Osteocyte (in vitro differentiated cells): Measurements from ENCODE around the gene MYBPC3. TPM values are rescaled to one million over a fixed set of nuclear protein-coding genes. Genes with fewer than 3 reads are reported as not detected.
"Not testable (repeated sequence)": the region's sequence is repeated elsewhere in the genome, so short reads cannot be mapped to it uniquely, and the experiment has no call there.

Experiments
- DNase-seq: peaks from one replicate; pipeline ENCODE4 v3.0.0; 2021; ENCODE audit warnings: mixed read lengths; ENCODE audit not compliant: unreplicated experiment; ENCODE audit errors: extremely low spot score
- H3K27ac Mint-ChIP-seq: one replicate; pipeline ENCODE4 v1.8.0; 2021; ENCODE audit warnings: mild to moderate bottlenecking, mixed read lengths; ENCODE audit not compliant: unreplicated experiment
- H3K27me3 Mint-ChIP-seq: one replicate; pipeline ENCODE4 v1.8.0; 2021; ENCODE audit warnings: mixed read lengths; ENCODE audit not compliant: unreplicated experiment
- H3K36me3 Mint-ChIP-seq: one replicate; pipeline ENCODE4 v1.8.0; 2021; ENCODE audit warnings: mixed read lengths; ENCODE audit not compliant: unreplicated experiment
- H3K4me1 Mint-ChIP-seq: one replicate; pipeline ENCODE4 v1.8.0; 2021; ENCODE audit warnings: mixed read lengths; ENCODE audit not compliant: unreplicated experiment
- H3K4me3 Mint-ChIP-seq: one replicate; pipeline ENCODE4 v1.8.0; 2021; ENCODE audit warnings: mild to moderate bottlenecking, moderate library complexity, mixed read lengths; ENCODE audit not compliant: unreplicated experiment
- H3K9me3 Mint-ChIP-seq: one replicate; pipeline ENCODE4 v1.8.0; 2021; ENCODE audit warnings: mixed read lengths; ENCODE audit not compliant: unreplicated experiment
- total RNA-seq: library from RNA; stranded (reverse); gene quantifications from 2 replicates; pipeline ENCODE4 v1.2.1, GENCODE V29; 2021
- TF ChIP-seq, protein P1 (sequence below): fragments of 200-600 bp; sonication (generic); IDR thresholded peaks from 2 replicates; pipeline ENCODE4 v1.5.0; 2021; ENCODE audit warnings: antibody characterized with exemption, mild to moderate bottlenecking, moderate library complexity

Gene MYBPC3
- total RNA-seq, 1 donor from 2014 or later, result not detected

DNA sequence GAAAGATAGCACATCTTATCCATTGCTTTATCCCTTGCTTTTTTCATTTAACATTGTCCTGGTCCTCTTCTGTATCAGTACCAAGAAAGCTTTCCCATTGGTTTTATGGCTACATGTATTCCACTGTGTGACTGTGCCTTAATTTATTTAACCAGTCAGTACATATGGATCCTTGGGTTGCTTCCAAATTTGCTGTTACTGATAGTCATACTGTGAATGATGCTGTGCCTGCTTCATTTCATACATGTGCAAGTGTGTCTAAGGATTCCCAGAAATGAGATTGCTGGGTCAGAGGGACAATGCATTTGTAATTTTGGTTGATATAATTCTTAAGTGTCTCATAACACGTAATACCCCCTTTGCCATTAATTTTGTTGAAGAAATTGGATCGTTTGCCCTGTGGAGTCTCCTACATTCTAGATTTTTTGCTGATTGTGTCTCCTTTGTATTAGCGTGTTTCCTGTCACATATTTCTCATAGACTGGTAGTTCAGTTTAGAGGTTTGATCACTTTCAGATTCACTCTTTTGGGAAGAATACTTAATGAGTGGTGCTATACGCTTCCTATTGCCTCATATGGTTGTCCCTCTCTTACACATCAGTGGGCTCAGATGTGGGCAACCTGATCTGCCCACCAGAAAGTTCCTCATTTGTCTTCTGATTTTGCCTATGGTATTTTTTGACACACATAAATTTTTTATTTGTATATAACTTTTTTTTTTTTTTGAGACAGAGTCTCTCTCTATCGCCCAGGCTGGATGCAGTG is 35.3 kb downstream of the MYBPC3 start:
- TF ChIP-seq, protein P1, sequence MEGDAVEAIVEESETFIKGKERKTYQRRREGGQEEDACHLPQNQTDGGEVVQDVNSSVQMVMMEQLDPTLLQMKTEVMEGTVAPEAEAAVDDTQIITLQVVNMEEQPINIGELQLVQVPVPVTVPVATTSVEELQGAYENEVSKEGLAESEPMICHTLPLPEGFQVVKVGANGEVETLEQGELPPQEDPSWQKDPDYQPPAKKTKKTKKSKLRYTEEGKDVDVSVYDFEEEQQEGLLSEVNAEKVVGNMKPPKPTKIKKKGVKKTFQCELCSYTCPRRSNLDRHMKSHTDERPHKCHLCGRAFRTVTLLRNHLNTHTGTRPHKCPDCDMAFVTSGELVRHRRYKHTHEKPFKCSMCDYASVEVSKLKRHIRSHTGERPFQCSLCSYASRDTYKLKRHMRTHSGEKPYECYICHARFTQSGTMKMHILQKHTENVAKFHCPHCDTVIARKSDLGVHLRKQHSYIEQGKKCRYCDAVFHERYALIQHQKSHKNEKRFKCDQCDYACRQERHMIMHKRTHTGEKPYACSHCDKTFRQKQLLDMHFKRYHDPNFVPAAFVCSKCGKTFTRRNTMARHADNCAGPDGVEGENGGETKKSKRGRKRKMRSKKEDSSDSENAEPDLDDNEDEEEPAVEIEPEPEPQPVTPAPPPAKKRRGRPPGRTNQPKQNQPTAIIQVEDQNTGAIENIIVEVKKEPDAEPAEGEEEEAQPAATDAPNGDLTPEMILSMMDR, result no peak
- H3K36me3 Mint-ChIP-seq, result peaks cover 38% of the 10 kb centered on the region
- H3K9me3 Mint-ChIP-seq, result no peaks in the 10 kb centered on the region
- no peak overlapping the region for H3K27ac Mint-ChIP-seq
- H3K27me3 Mint-ChIP-seq, result no peaks in the 10 kb centered on the region
- no peak for DNase-seq
- H3K4me1 Mint-ChIP-seq, result no peaks in the 10 kb centered on the region
- H3K4me3 Mint-ChIP-seq, result no peak overlapping the region

DNA sequence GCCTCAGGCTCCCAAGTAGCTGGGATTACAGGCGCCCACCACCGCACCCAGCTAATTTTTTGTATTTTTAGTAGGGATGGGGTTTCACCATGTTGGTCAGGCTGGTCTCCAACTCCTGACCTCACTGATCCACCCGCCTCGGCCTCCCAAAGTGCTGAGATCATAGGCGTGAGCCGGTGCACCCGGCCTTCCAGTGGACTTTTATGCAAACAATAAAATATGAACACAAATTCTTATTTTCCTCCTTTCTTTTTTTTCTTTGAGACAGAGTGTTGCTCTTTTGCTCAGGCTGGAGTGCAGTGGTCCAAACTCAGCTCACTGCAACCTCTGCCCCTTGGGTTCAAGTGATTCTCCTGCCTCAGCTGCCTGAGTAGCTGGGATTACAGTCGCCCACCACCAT is 36.0 kb downstream of the MYBPC3 start:
- peaks cover 33% of the 10 kb centered on the region for H3K36me3 Mint-ChIP-seq
- not testable (repeated sequence) for H3K27me3 Mint-ChIP-seq, H3K4me3 Mint-ChIP-seq, DNase-seq, H3K27ac Mint-ChIP-seq, H3K4me1 Mint-ChIP-seq, H3K9me3 Mint-ChIP-seq

DNA sequence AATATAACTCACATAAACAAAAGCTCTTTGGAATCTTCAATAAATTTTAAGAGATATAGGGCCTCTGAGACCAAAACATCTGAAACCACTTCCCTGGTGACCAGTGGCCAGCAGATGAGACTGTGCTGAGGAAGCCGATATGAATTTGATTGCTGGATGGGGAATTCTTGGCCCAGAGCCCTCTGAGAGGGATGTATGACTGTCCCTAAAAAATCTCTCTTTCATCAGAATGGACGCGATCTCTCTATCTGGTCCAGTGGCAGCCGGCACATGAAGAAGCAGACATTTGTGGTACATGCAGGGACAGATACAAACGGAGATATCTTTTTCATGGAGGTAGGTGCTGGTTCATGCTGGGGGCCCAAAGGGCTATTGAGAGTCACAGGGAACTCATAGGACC is 37.5 kb downstream of the MYBPC3 start:
- Mint-ChIP-seq H3K36me3 (peaks cover 36% of the 10 kb centered on the region), H3K27ac (no peak overlapping the region), H3K4me1 (no peaks in the 10 kb centered on the region), H3K27me3 (no peaks in the 10 kb centered on the region), H3K9me3 (no peaks in the 10 kb centered on the region), H3K4me3 (no peak overlapping the region)
- no peak for DNase-seq
- TF ChIP-seq, protein P1, result no peak

DNA sequence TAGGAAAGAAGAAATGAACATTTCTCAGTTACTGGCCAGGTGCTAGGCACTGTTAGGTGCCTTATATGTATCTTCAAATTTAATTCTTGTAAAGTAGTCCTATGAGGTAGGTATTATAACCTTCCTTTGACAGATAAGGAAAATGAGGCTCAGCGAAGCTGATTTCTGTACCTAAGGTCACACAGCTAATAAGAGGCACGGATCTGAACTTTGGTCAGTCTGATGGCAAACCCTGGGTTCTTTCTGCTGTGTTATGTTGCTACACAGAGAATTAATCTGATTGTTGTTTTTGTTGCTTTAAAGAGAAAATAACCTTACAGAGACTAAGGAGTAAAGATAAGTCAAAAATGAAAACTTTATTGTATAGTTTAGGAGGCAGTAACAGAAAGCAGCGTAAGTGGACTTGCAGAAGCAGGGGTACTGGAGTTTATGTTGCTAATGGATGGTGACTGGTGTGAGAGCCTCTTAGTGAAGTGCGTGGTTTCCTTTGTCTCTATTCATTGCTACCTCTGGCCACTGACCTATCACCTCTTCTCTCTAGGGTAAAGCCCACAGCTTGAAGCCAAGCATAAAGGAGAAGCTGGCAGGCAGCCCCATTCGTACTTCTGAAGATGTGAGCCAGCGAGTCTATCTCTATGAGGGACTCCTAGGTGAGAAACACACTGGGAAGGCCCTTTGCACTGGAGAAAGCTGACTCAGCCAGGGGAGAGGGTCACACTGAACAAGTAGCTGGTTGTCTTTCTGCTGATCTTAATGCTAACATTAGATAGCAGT is 44.3 kb downstream of the MYBPC3 start:
- H3K36me3 Mint-ChIP-seq, result peaks cover 45% of the 10 kb centered on the region

DNA sequence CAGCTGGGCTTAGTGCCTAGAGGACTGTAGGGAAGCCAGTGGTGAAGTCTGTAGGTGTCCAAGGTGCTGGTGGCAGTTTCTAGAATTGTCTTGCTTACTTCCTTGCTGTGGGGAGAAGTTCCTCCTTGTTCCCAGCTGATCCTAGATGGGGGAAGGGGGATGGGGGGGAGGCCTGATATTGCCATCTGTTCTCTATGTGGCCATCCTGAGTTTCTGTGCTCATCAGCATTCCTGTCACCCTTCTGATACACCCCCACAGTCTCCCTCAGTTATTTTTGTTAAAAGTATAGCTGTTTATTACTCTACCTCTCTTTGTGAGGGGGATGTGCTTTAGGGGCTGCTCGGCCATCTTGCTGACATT is 46.0 kb downstream of the MYBPC3 start:
- Mint-ChIP-seq H3K36me3 (peaks cover 57% of the 10 kb centered on the region), H3K27ac (no peak overlapping the region), H3K4me1 (peaks cover 5% of the 10 kb centered on the region)

More for the DNA sequence above, 44.3 kb downstream of the MYBPC3 start:
- Mint-ChIP-seq H3K4me1 (peaks cover 5% of the 10 kb centered on the region), H3K9me3 (no peaks in the 10 kb centered on the region), H3K27me3 (no peaks in the 10 kb centered on the region), H3K4me3 (no peak overlapping the region), H3K27ac (no peak overlapping the region)
- no peak for DNase-seq
- TF ChIP-seq, protein P1, result no peak

More for the DNA sequence above, 46.0 kb downstream of the MYBPC3 start:
- DNase-seq, result no peak
- no peaks in the 10 kb centered on the region for H3K27me3 Mint-ChIP-seq
- TF ChIP-seq, protein P1, result no peak
- peaks cover 6% of the 10 kb centered on the region for H3K9me3 Mint-ChIP-seq
- no peak overlapping the region for H3K4me3 Mint-ChIP-seq
